ENCODE measurements around the gene MYO9B. TPM values are rescaled to one million over a fixed set of nuclear protein-coding genes. Genes with fewer than 3 reads are reported as not detected.

MYO9B gene
- total RNA-seq, 1 donor from 2014 or later = 94.3 TPM

DNA sequence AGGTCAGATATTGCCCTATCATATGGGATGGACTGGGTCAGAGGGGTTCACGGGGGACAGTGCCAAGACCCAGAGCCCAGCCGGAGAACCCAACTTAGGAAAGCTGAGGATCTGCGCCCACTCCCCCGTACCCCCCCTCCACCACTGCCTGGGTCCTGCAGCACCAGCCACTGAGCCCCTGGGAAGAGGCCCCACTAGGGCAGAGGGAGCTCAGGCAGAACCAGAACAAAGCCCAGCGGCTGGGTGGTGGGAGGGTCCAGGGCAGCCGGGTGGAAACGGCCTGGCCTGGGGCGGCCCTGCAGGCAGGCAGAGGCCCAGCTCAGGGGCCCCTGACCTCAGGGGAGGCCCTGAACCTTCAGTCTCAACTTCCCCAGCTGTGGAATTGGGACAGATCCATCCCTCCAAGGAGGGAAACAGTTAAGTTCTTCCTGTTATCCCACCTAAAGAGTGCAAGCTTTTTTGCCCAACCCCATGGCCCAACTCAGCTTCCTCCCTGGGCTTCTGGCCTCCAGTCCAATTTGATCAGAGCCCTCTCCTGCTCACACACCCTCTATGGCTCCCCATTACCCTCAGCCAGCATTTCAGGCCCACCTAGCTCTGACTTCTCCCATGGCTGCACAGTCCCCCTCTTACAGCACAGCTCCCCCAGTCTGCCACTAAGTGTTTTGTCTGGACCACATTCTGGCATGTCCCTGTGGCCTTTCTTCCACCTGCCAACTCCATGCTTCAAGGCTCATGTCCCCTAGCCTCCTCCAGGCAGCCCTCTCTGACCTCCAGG is 167.0 kb downstream of the MYO9B start:
- Mint-ChIP-seq H3K27ac (ENCODE audit: unreplicated experiment) (peak overlapping the region; percentile 87), H3K4me1 (ENCODE audit: unreplicated experiment) (peaks cover 42% of the 10 kb centered on the region), H3K27me3 (ENCODE audit: unreplicated experiment) (no peaks in the 10 kb centered on the region), H3K4me3 (ENCODE audit: unreplicated experiment) (peak overlapping the region; percentile 90), H3K36me3 (ENCODE audit: unreplicated experiment) (peaks cover 9% of the 10 kb centered on the region), H3K9me3 (ENCODE audit: unreplicated experiment) (no peaks in the 10 kb centered on the region)
- TF ChIP-seq, protein P1, sequence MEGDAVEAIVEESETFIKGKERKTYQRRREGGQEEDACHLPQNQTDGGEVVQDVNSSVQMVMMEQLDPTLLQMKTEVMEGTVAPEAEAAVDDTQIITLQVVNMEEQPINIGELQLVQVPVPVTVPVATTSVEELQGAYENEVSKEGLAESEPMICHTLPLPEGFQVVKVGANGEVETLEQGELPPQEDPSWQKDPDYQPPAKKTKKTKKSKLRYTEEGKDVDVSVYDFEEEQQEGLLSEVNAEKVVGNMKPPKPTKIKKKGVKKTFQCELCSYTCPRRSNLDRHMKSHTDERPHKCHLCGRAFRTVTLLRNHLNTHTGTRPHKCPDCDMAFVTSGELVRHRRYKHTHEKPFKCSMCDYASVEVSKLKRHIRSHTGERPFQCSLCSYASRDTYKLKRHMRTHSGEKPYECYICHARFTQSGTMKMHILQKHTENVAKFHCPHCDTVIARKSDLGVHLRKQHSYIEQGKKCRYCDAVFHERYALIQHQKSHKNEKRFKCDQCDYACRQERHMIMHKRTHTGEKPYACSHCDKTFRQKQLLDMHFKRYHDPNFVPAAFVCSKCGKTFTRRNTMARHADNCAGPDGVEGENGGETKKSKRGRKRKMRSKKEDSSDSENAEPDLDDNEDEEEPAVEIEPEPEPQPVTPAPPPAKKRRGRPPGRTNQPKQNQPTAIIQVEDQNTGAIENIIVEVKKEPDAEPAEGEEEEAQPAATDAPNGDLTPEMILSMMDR (IDR thresholded peaks at IDR 0.05) = no peak
- no peak for DNase-seq (ENCODE audit: extremely low spot score, unreplicated experiment)

DNA sequence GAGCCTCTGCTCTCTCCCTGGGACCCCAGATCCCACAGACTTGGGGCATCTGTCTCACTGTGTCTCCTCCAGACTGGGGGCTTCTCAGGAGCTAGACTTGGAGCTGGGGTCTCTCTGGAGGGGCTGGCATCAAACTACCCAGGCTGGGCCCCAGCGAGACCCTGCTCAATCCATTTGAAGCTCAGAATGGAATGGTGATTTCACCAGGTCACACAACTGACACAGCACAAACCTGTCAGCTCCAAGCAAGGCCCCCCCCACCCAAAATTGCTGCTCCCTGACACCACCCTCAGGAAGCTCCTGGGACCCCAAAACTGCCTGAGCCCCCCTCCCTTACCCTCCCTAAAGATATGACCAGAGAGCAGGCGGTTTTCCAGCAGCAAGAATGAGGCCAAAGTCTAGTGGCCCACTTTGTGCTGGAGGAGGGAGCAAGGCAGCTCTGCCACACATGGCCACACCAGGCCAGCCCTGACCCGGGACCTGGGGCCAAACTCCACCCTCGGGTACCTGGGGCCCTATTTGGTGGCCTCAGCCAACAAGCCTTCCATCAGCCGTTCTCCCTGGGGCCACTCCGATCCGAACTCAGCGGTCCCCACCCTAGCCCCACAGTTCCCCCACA is 167.7 kb downstream of the MYO9B start:
- no peak for DNase-seq (ENCODE audit: extremely low spot score, unreplicated experiment)
- peak overlapping the region; percentile 87 for H3K27ac Mint-ChIP-seq (ENCODE audit: unreplicated experiment)
- no peaks in the 10 kb centered on the region for H3K27me3 Mint-ChIP-seq (ENCODE audit: unreplicated experiment)
- H3K4me3 Mint-ChIP-seq (ENCODE audit: unreplicated experiment) = peak overlapping the region; percentile 90
- no peaks in the 10 kb centered on the region for H3K9me3 Mint-ChIP-seq (ENCODE audit: unreplicated experiment)
- H3K36me3 Mint-ChIP-seq (ENCODE audit: unreplicated experiment) = peaks cover 2% of the 10 kb centered on the region
- H3K4me1 Mint-ChIP-seq (ENCODE audit: unreplicated experiment) = peaks cover 46% of the 10 kb centered on the region
- TF ChIP-seq, protein P1 (IDR thresholded peaks at IDR 0.05) = no peak

- no peak for DNase-seq (ENCODE audit: extremely low spot score, unreplicated experiment)
- Mint-ChIP-seq H3K27me3 (ENCODE audit: unreplicated experiment) (no peaks in the 10 kb centered on the region), H3K9me3 (ENCODE audit: unreplicated experiment) (no peaks in the 10 kb centered on the region), H3K4me3 (ENCODE audit: unreplicated experiment) (peak overlapping the region; percentile 90), H3K36me3 (ENCODE audit: unreplicated experiment) (no peaks in the 10 kb centered on the region), H3K27ac (ENCODE audit: unreplicated experiment) (peak overlapping the region; percentile 87), H3K4me1 (ENCODE audit: unreplicated experiment) (peaks cover 53% of the 10 kb centered on the region)
- TF ChIP-seq, protein P1 (IDR thresholded peaks at IDR 0.05) = no peak
Measured at GRCh38 chr19:17243830-17244617, 168.4 kb downstream of the MYO9B start.

DNA sequence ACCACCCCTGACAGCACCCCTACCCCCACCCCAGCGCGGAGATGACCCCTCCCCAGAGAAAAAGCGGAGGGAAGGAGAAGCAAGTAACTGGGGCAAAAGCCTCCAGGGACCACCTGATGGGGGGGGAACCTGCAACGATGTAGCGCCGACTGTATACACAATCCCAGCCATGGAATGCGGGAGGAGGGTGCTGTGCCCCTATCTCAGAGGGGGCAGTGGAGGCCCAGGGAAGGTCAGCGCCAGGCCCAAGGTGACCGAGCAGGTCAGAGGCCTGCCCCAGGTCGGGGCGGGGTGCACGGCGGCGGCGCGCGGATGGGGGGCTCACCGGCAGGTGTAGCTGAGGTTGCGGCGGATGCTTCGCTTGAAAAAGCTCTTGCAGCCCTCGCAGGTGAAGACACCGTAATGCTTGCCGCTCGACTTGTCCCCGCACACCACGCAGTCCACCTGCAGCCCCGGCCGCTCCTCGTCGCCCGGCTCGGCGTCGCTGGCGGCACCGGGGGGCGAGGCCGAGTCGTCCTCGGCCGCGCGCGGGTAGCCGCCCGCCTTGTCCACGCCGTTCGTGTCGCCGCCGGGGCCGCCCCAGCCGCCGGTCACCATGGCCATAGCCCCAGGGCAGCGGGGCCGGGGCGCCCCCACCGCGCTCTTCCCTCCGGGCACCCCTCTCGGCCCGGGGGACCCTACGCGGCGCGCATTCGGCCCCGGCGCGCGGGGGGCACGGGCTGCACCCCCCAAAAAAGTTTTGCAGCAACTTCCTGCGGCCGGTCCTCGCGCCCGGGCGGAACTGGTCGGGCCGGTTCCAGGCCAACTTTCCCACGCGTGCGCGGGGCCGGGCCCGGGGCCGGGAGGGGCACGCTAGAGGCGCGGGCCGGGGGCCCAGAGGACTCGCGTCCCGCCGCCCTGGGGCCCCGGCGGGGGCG is 169.3 kb downstream of the MYO9B start:
- peak overlapping the region; percentile 87 for H3K27ac Mint-ChIP-seq (ENCODE audit: unreplicated experiment)

More for the DNA sequence above, 169.3 kb downstream of the MYO9B start:
- Mint-ChIP-seq H3K9me3 (ENCODE audit: unreplicated experiment) (no peaks in the 10 kb centered on the region), H3K36me3 (ENCODE audit: unreplicated experiment) (no peaks in the 10 kb centered on the region), H3K4me1 (ENCODE audit: unreplicated experiment) (peaks cover 59% of the 10 kb centered on the region), H3K27me3 (ENCODE audit: unreplicated experiment) (no peaks in the 10 kb centered on the region), H3K4me3 (ENCODE audit: unreplicated experiment) (peak overlapping the region; percentile 90)
- TF ChIP-seq, protein P1 (IDR thresholded peaks at IDR 0.05) = no peak
- no peak for DNase-seq (ENCODE audit: extremely low spot score, unreplicated experiment)
